ENCODE results near the gene AKAP3. TPM values are rescaled to one million over a fixed set of nuclear protein-coding genes. Genes with fewer than 3 reads are reported as not detected.

Gene AKAP3
- total RNA-seq, 2 donors from 2014 or later = 1.6 to 3.4 TPM

Other genes with a start within 250 kb of the AKAP3 start
- not detected for gene FGF6, start 203.2 kb downstream of the AKAP3 start, total RNA-seq
- 1 to 10 TPM; 4.2 to 8.4 TPM for gene RAD51AP1, start 110.2 kb downstream of the AKAP3 start, total RNA-seq
- 10 to 100 TPM; 27.5 to 28.6 TPM for gene DYRK4, start 86.8 kb downstream of the AKAP3 start, total RNA-seq
- 100 to 1,000 TPM; 158 to 242 TPM for gene NDUFA9, start 63 bp upstream of the AKAP3 start, total RNA-seq
- 10 to 100 TPM; 24.5 to 41.0 TPM for gene GALNT8, start 71.3 kb upstream of the AKAP3 start, total RNA-seq